ENCODE data around the gene FBLL1. TPM values are rescaled to one million over a fixed set of nuclear protein-coding genes. Genes with fewer than 3 reads are reported as not detected.

FBLL1 gene
- total and polyA plus RNA-seq, 10 of the 15 experiments (the other 5 are each of a cell fraction or from before 2014, with no cell fraction given): 0.04 to 0.23 (median 0.15) TPM; not detected in 7

DNA sequence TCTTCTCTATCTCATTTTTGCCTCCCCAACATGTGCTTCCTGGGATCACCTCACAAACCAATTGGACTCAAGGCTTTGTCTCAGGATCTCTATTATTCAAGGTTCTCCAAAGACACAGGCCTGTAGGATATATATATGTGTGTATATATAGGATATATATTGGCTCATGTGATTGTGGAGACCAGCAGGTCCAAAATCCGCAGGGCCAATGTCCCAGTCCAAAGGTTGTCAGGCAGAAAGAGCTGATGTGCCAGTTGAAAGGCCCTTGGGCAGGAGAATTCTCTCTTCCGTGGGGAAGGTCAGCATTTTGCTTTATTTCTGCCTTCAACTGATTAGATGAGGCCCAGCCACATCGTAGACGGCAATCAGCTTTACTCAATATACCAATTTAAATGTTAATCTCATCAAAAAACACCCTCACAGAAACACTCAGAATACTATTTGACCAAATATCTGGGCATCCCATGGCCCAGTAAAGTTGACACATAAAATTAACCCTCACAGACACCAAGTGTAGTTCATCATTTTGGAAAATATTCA lies 1.3 kb upstream of the FBLL1 start:
- ATAC-seq (no peak), DNase-seq (ENCODE audit: low read depth, low spot score) (no peak), FAIRE-seq (no peak)
- ChIA-PET SMC1A (ENCODE audit: uncharacterized antibody, unreplicated experiment) (interaction anchor here (0.6 kb wide), 1 partner anchor 62 kb away, joined by 3 read pairs; no protein-coding TSS in a partner anchor), CTCF (no interaction called here), POLR2A (no interaction called here), RAD21 (ENCODE audit: unreplicated experiment) (no interaction called here)
- peaks cover 0 to 3% of the 10 kb centered on the region in 2 experiments; a peak in 1 of 4 replicates for H3K27me3 ChIP-seq (replicated peaks in 1 of 2; ENCODE audit: control insufficient read depth in 2 of 2, insufficient read depth in 2 of 2, low read length in 1 of 2)
- WGBS (ENCODE audit: insufficient coverage, insufficient replicate concordance, low lambda C conversion rate, missing lambda C conversion rate): 72% methylated on average over 4 of the region's 4 CpGs
- no peak overlapping the region for H3K27ac ChIP-seq (ENCODE audit: control insufficient read depth, insufficient read depth)
- TF ChIP-seq ASH2L (IDR thresholded peaks at IDR 0.05; ENCODE audit: borderline replicate concordance, low read depth): no peak
- TF ChIP-seq POU2F2 (IDR thresholded peaks at IDR 0.05; ENCODE audit: borderline replicate concordance, low read depth, low read length): no peak
- no peak for TF ChIP-seq MXI1 (IDR thresholded peaks at IDR 0.05; ENCODE audit: low read depth, low read length)
- TF ChIP-seq SUZ12 (IDR thresholded peaks at IDR 0.05; ENCODE audit: unreplicated experiment): no peak
- TF ChIP-seq HCFC1 (IDR thresholded peaks at IDR 0.05; ENCODE audit: low read length): no peak
- TF ChIP-seq STAT1 (conservative IDR thresholded peaks at IDR 0.05): no peak
- no peak for TF ChIP-seq RAD51 (IDR thresholded peaks at IDR 0.05)
- no peak for TF ChIP-seq MTA2 (IDR thresholded peaks at IDR 0.05; ENCODE audit: low read depth)
- TF ChIP-seq NRF1 (conservative IDR thresholded peaks at IDR 0.05; ENCODE audit: low read depth, low read length): no peak
- no peak for TF ChIP-seq EED (IDR thresholded peaks at IDR 0.05; ENCODE audit: low read depth)
- TF ChIP-seq JUND (IDR thresholded peaks at IDR 0.05; ENCODE audit: low read depth, low read length): no peak
- TF ChIP-seq NFXL1 (IDR thresholded peaks at IDR 0.05; ENCODE audit: borderline replicate concordance): no peak
- no peak for TF ChIP-seq CEBPB (IDR thresholded peaks at IDR 0.05; ENCODE audit: borderline replicate concordance in 1 of 2, low read depth in 2 of 2, low read length in 2 of 2)
- no peak for TF ChIP-seq ZNF274 (IDR thresholded peaks at IDR 0.05; ENCODE audit: insufficient read depth, insufficient read length)
- in situ Hi-C loops (cut with MboI): no loop called here
- H3K79me2 ChIP-seq (ENCODE audit: control insufficient read depth, insufficient read depth, low read length): no peaks in the 10 kb centered on the region
- H3K36me3 ChIP-seq (ENCODE audit: control insufficient read depth in 2 of 2, insufficient read depth in 2 of 2, low read length in 1 of 2): no peaks in the 10 kb centered on the region
- peaks cover 2% of the 10 kb centered on the region; the same call in 1 of the 3 replicates for H3K9me3 ChIP-seq (replicated peaks; ENCODE audit: control insufficient read depth, insufficient read depth, low read length)
- H3K4me2 ChIP-seq (ENCODE audit: control insufficient read depth, insufficient read depth): no peak overlapping the region
- H3K4me1 ChIP-seq (ENCODE audit: control insufficient read depth, insufficient read depth, low read length): no peaks in the 10 kb centered on the region
- H3K4me3 ChIP-seq: no peak overlapping the region
- no peak overlapping the region for H3K9ac ChIP-seq (ENCODE audit: control insufficient read depth, insufficient read depth, low read length)
- H4K20me1 ChIP-seq (ENCODE audit: control insufficient read depth, insufficient read depth): no peaks in the 10 kb centered on the region
- no peak overlapping the region for H2AFZ ChIP-seq (ENCODE audit: control insufficient read depth, low read depth, low read length)
- intact Hi-C loops (cut with micrococcal nuclease; ENCODE audit: unreplicated experiment): no loop called here
- no TSS peak for BruUV-seq (replicated peaks)
